Measurements from ENCODE around the gene BEND6.

- no peak for TF ChIP-seq GATA2 (CRISPR knock-in tag; IDR thresholded peaks at IDR 0.05)
- TF ChIP-seq CTCF (IDR thresholded peaks at IDR 0.05) = no peak
- TF ChIP-seq JUND (IDR thresholded peaks at IDR 0.05) = no peak
- TF ChIP-seq SIN3A (IDR thresholded peaks at IDR 0.05; ENCODE audit: borderline replicate concordance, low read depth, low read length) = no peak
Measured at GRCh38 chr6:56944661-56945060, 10.2 kb upstream of the BEND6 start.
